Ovary (tissue), 9 donors: ENCODE data around the gene SH3RF1. TPM values are rescaled to one million over a fixed set of nuclear protein-coding genes. Genes with fewer than 3 reads are reported as not detected.
"Not testable (repeated sequence)": the region's sequence is repeated elsewhere in the genome, so short reads cannot be mapped to it uniquely, and the experiment has no call there.

Experiments used
- DNase-seq, 5 donors: peaks; one replicate each; pipeline ENCODE4 v3.0.0-alpha.2; 2019 to 2020
- H3K27ac ChIP-seq, 2 donors: fragments of 200-600 bp; one replicate each; pipeline versions ENCODE4 v1.5.1 to v1.8.0; 2019 to 2022
- H3K27me3 ChIP-seq: fragments of 200-600 bp; one replicate; pipeline ENCODE4 v1.8.0; 2022
- H3K36me3 ChIP-seq: fragments of 200-600 bp; sonication (generic); one replicate; pipeline ENCODE4 v1.5.1; 2019
- H3K4me1 ChIP-seq: one replicate; pipeline ENCODE4 v1.8.1; 2013; ENCODE audit warnings: mild to moderate bottlenecking, moderate library complexity; ENCODE audit not compliant: insufficient read depth
- H3K4me3 ChIP-seq: fragments of 200-600 bp; sonication (generic); one replicate; pipeline ENCODE4 v1.5.1; 2017
- H3K9me3 ChIP-seq, 2 donors: fragments of 200-600 bp in 1 of 2; sonication (generic) in 1 of 2; one replicate each; pipeline versions ENCODE4 v1.5.1 to v1.8.1; 2013 to 2019; ENCODE audit warnings: mild to moderate bottlenecking in 1 of 2, moderate library complexity in 1 of 2
- EP300 ChIP-seq: sonication (generic); formaldehyde crosslinking; IDR thresholded peaks from one replicate; pipeline ENCODE4 v1.6.1; 2017; ENCODE audit warnings: antibody characterized with exemption
- POLR2A ChIP-seq: fragments of 450-650 bp; IDR thresholded peaks from one replicate; pipeline ENCODE4 v1.6.1; 2017; ENCODE audit warnings: antibody characterized with exemption, mild to moderate bottlenecking, moderate library complexity
- WGBS, 3 donors: extraction: QIAGEN DNeasy Blood & Tissue Kit in 1 of 3; methylation state at CpG; one replicate each; pipeline versions ENCODE4 v1.1.5 to v1.1.7; 2013 to 2017; 5-methylcytosine and 5-hydroxymethylcytosine counted together
- intact Hi-C, 4 donors: fragments of 100-400 bp; cut with DNase I; formaldehyde crosslinking; loops; one replicate each; pipeline versions ENCODE4 v1.11.0 to v1.15.1; 2022 to 2023
- polyA plus RNA-seq, 2 donors: library from polyadenylated mRNA; stranded (reverse); fragments of 200-250 nt in 1 of 2; fragments of 350-450 nt in 1 of 2; fragmentation: Illumina TruSeq in 1 of 2; extraction: RNeasy Lipid Tissue Mini Kit (QIAGEN cat#74804) in 1 of 2; gene quantifications; one replicate each; pipeline ENCODE4 v1.2.3, GENCODE V29; 2013 to 2014
- total RNA-seq, 7 donors: library from RNA; depleted of rRNA in 2 of 7; stranded (reverse); fragments of >200 nt in 2 of 7; fragmentation: NEBNext Ultra II Directional in 3 of 7; extraction: Animal tissue kit (Norgen Biotek cat#: 25700) in 3 of 7; gene quantifications; one replicate each; pipeline versions ENCODE4 v1.1.0 to v1.2.4, GENCODE V29; 2016 to 2023
- TF ChIP-seq, protein P1 (sequence below), 3 donors: fragments of 450-650 bp in 2 of 3; fragments of 200-600 bp in 1 of 3; IDR thresholded peaks; one replicate each; pipeline versions ENCODE4 v1.5.1 to v1.8.0; 2016 to 2022; ENCODE audit warnings: antibody characterized with exemption in 3 of 3, mild to moderate bottlenecking in 1 of 3
- donor health status: DM: no; HTN: no; CAD: no; lungs with moderate emphysema.
- donor health status: DM: no; HTN: no; CAD: no.
- donor health status: Bipolar disorder and iron deficiency.
- donor health status: DM: yes; HTN: yes; CAD: no.
- donor health status: DM: no; HTN: no; CAD: no.
- donor health status: DM: yes; HTN: yes; CAD: no.

The SH3RF1 gene
- total and polyA plus RNA-seq, 9 donors: 8.2 to 32.6 (median 22.3) TPM

DNA sequence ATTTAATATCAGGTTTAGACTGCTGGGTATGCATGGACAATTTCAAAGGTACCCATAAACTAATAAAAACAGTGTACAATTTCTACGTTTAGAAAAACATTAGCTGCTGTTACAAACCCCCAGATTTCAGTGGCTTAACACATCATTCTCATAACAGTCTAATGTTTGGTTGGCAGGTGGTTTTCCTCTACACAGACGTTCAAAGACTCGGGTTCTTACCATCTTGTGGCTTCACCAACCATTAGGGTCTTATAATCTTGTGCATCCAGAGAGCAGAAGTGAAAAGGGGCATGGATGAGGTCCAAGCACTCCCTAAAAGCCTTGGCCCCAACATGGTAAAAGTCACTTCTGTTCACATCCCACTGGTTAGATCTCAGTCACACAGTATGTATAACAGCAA is 71.6 kb downstream of the SH3RF1 start:
- intact Hi-C loops: no loop called here
- H3K27me3 ChIP-seq: no peaks in the 10 kb centered on the region
- no peaks in the 10 kb centered on the region for H3K36me3 ChIP-seq
- TF ChIP-seq, protein P1, sequence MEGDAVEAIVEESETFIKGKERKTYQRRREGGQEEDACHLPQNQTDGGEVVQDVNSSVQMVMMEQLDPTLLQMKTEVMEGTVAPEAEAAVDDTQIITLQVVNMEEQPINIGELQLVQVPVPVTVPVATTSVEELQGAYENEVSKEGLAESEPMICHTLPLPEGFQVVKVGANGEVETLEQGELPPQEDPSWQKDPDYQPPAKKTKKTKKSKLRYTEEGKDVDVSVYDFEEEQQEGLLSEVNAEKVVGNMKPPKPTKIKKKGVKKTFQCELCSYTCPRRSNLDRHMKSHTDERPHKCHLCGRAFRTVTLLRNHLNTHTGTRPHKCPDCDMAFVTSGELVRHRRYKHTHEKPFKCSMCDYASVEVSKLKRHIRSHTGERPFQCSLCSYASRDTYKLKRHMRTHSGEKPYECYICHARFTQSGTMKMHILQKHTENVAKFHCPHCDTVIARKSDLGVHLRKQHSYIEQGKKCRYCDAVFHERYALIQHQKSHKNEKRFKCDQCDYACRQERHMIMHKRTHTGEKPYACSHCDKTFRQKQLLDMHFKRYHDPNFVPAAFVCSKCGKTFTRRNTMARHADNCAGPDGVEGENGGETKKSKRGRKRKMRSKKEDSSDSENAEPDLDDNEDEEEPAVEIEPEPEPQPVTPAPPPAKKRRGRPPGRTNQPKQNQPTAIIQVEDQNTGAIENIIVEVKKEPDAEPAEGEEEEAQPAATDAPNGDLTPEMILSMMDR (IDR thresholded peaks at IDR 0.05): no peak
- WGBS, 3 donors: 73 to 89% (median 86%) methylated on average over 3 of the region's 3 CpGs
- no peak overlapping the region for H3K4me3 ChIP-seq
- DNase-seq: no peak
- peaks cover 8% of the 10 kb centered on the region for H3K4me1 ChIP-seq
- H3K9me3 ChIP-seq: no peaks in the 10 kb centered on the region
- H3K27ac ChIP-seq: no peak overlapping the region

GRCh38 chr4:169198167-169198566 is 72.6 kb downstream of the SH3RF1 start:
- no peak for DNase-seq
- Histone ChIP-seq H3K4me1 (peaks cover 6% of the 10 kb centered on the region), H3K36me3 (no peaks in the 10 kb centered on the region), H3K4me3 (no peak overlapping the region), H3K27me3 (no peaks in the 10 kb centered on the region), H3K27ac (no peak overlapping the region), H3K9me3 (no peaks in the 10 kb centered on the region)
- TF ChIP-seq EP300: no peak
- intact Hi-C loops: no loop called here

- DNase-seq, H3K36me3 ChIP-seq, H3K27me3 ChIP-seq, H3K9me3 ChIP-seq, H3K27ac ChIP-seq, intact Hi-C loops, H3K4me1 ChIP-seq, H3K4me3 ChIP-seq: not testable (repeated sequence)
- 94 to 97% (median 95%) methylated on average over 11 of the region's 11 CpGs for WGBS, 3 donors
These were observed 73.5 kb downstream of the SH3RF1 start for GRCh38 chr4:169197206-169197605.

- H3K9me3 ChIP-seq: no peaks in the 10 kb centered on the region
- H3K27ac ChIP-seq: no peak overlapping the region
- intact Hi-C loops: no loop called here
These were observed 75.7 kb downstream of the SH3RF1 start for GRCh38 chr4:169195032-169195431.

GRCh38 chr4:169189968-169190367 is 80.8 kb downstream of the SH3RF1 start:
- H3K9me3 ChIP-seq, H3K27me3 ChIP-seq, H3K27ac ChIP-seq, DNase-seq, intact Hi-C loops, H3K4me3 ChIP-seq, H3K36me3 ChIP-seq, H3K4me1 ChIP-seq: not testable (repeated sequence)
- WGBS, 3 donors: 96 to 98% (median 96%) methylated on average over 2 of the region's 2 CpGs

More at GRCh38 chr4:169195032-169195431, 75.7 kb downstream of the SH3RF1 start:
- Histone ChIP-seq H3K4me3 (no peak overlapping the region), H3K36me3 (no peaks in the 10 kb centered on the region), H3K27me3 (no peaks in the 10 kb centered on the region), H3K4me1 (no peaks in the 10 kb centered on the region)
- TF ChIP-seq POLR2A (no peak), EP300 (no peak)
- TF ChIP-seq, protein P1 (IDR thresholded peaks at IDR 0.05): no peak
- DNase-seq: no peak

- no peaks in the 10 kb centered on the region for H3K9me3 ChIP-seq
- peaks cover 5% of the 10 kb centered on the region for H3K4me1 ChIP-seq
- no peak overlapping the region for H3K27ac ChIP-seq
- H3K4me3 ChIP-seq: no peak overlapping the region
- TF ChIP-seq POLR2A (no peak), EP300 (no peak)
- TF ChIP-seq, protein P1 (IDR thresholded peaks at IDR 0.05): no peak
- intact Hi-C loops: no loop called here
- H3K27me3 ChIP-seq: no peaks in the 10 kb centered on the region
- H3K36me3 ChIP-seq: no peaks in the 10 kb centered on the region
- no peak for DNase-seq
- WGBS, 3 donors: 94 to 99% (median 97%) methylated on average over 4 of the region's 4 CpGs
These were observed 81.4 kb downstream of the SH3RF1 start for GRCh38 chr4:169189372-169189771.
